ENCODE results near the gene ARL17B. TPM values are rescaled to one million over a fixed set of nuclear protein-coding genes. Genes with fewer than 3 reads are reported as not detected.
"Not testable (repeated sequence)": the region's sequence is repeated elsewhere in the genome, so short reads cannot be mapped to it uniquely, and the experiment has no call there.

ARL17B gene
- total RNA-seq = not detected

DNA sequence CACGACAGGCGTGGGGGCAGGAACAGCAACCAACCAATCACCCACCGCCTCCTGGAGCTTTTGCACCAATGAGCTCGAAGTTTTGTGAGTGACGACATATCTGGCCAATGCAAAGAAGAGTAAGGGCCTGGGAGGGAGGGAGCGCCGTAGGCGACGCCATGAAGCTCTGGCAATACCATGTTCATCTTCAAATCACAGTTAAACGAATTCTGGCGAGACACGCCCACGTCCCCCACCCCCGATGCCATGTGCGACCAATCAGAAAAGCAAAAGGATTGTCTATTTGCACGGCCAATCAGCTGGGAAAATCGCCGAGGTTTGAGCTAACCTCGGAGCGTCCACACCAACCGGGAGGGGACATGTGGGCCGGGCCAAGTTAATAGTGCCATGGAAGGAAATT is at the start of gene ARL17B:
ARL17B (minus strand) TSS at position 12 of the 400 bp plus-strand sequence. CDS start 3,369 bp downstream, outside the sequence.
- H3K4me1 ChIP-seq; H3K9me3 ChIP-seq; H3K36me3 ChIP-seq; H3K27me3 ChIP-seq; H3K4me3 ChIP-seq; H3K27ac ChIP-seq; intact Hi-C loops (cut with DNase I): not testable (repeated sequence)
- DNase-seq (ENCODE audit: low spot score in 2 of 2) = peak; percentile 86 to 98

DNA sequence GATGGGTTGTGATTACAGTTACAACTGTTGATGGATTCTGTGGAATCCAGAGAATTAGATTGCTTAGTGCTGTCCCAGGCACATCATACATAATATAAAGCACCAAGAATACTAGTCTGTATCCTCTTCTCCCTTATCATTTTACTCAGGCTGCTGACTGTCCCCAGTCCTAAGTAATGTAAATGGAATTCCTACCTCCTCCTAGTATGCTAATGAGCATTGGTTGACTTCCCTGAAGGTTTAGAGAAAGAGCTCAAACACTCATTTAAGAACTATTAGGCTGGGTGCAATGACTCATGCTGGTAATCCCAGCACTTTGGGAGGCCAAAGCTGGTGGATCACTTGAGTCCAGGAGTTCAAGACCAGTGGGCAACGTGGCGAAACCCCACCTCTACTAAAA is 48.3 kb upstream of the ARL17B start:
- H3K27me3 ChIP-seq; H3K9me3 ChIP-seq; DNase-seq (ENCODE audit: low spot score in 2 of 2); H3K4me1 ChIP-seq; intact Hi-C loops (cut with DNase I); H3K36me3 ChIP-seq; H3K4me3 ChIP-seq; H3K27ac ChIP-seq: not testable (repeated sequence)

DNA sequence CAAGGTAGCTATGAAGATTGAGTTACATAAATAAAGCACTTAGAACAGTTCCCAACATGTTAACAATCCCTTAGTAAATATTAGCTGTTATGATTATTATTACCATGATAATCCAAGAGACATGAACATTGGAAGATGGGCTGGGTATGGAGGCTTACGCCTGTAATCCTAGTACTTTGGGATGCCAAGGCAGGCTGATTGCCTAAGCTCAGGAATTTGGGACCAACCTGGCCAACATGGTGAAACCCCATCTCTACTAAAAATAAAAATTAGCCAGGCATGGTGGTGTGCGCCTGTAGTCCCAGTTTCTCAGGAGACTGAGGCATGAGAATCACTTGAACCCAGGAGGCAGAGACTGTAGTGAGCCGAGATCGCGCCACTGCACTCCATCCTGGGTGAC is 45.6 kb upstream of the ARL17B start:
- H3K9me3 ChIP-seq; H3K27me3 ChIP-seq; DNase-seq (ENCODE audit: low spot score in 2 of 2); H3K27ac ChIP-seq; intact Hi-C loops (cut with DNase I); H3K4me3 ChIP-seq; H3K4me1 ChIP-seq; H3K36me3 ChIP-seq: not testable (repeated sequence)

DNA sequence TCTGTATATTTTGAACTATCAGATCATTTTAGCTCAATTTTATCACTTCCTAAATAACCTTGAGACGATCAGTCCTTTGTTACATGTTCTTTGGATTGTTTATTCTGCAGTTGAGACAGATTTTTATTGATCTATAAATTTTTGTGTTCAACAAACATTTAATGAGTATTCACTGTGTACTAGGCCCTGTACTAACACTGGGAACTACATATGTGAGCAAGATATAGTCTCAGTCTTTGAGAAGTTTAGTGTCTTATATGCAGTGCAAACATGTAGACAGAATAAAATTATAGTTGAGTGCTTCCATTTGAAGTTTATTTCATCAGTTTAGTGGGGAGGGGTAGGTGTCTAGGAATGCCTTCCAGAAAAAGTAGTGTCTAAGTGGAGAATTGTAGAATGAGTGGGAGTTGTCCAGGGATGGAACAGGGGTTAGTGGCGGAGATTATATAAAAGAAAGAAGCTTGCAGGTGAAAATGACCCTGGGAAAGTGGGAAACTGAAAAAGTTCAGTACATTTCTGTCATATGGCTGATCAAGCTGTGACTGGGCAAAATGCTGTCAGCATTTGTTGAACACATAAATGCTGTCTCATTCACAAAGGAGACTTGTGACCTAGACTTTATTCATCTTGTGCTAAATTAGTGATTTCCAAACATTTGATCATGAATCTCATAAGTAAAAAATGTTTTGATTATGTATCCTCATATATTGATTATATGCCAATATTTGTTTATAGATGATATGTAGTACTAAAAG is 39.6 kb upstream of the ARL17B start:
- DNase-seq (ENCODE audit: low spot score in 2 of 2); intact Hi-C loops (cut with DNase I); H3K27me3 ChIP-seq; H3K27ac ChIP-seq; H3K4me3 ChIP-seq; H3K9me3 ChIP-seq; H3K4me1 ChIP-seq; H3K36me3 ChIP-seq: not testable (repeated sequence)

DNA sequence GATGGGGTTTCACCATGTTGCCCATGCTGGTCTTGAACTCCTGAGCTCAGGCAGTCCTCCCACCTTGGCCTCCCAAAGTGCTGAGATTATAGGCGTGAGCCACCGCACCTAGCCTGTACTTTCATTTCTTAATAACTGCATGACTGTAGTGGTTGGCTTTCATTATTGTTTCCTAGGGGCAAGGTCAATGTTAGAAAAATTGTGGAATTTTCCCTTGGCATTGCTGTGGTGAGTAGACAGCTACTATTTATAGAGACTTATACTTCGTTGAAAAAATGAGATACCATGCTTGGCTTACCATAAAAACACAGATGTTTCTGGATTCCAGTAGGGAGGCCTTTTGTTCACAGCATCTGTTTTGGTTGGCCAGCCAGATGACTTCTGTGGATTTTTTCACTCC is 39.0 kb upstream of the ARL17B start:
- H3K9me3 ChIP-seq; H3K27ac ChIP-seq; intact Hi-C loops (cut with DNase I): not testable (repeated sequence)

DNA sequence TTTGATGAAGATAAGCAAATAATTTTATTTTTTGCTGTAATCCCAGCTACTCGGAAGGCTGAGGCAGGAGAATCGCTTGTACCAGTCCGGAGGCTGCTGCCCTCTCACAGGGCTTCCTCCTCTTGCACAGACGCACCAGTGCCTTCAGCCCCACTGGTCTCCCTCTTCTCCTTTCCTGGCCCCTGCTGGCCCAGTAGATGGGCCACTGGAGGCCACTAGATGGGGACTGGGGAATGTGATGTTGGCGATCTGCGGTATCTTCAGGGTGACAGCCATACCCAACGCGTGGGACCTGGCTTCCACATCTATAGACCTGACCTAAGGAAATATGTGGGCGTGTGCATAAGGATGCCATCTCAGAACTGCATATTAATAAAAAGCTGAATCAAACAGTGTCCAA is 38.4 kb upstream of the ARL17B start:
- DNase-seq (ENCODE audit: low spot score in 2 of 2); intact Hi-C loops (cut with DNase I); H3K4me1 ChIP-seq; H3K36me3 ChIP-seq; H3K4me3 ChIP-seq; H3K9me3 ChIP-seq; H3K27ac ChIP-seq; H3K27me3 ChIP-seq: not testable (repeated sequence)

More for the DNA sequence above, 39.0 kb upstream of the ARL17B start:
- not testable (repeated sequence) for DNase-seq (ENCODE audit: low spot score in 2 of 2); H3K27me3 ChIP-seq; H3K4me1 ChIP-seq; H3K4me3 ChIP-seq; H3K36me3 ChIP-seq

DNA sequence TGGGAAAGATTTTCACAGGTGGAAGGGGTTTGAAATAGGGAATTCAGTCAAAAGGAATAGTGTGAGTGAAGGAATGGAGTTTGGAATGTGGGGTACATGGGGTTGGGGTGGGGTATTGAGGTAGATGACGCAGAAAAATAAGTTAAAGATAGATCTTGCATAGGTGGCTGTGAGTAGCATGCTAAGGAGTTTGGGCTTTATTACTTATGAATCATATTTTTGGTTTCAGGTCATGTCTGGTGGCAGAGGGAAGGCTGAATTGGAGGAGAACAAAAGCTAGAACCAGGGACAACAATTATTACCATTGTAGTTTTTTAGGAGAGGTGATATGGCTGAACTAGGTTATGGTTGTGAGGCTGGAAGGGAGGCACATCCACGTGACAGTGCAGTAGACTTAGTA is 34.7 kb upstream of the ARL17B start:
- DNase-seq (ENCODE audit: low spot score in 2 of 2); intact Hi-C loops (cut with DNase I); H3K36me3 ChIP-seq; H3K27me3 ChIP-seq; H3K4me3 ChIP-seq; H3K4me1 ChIP-seq; H3K9me3 ChIP-seq; H3K27ac ChIP-seq: not testable (repeated sequence)

DNA sequence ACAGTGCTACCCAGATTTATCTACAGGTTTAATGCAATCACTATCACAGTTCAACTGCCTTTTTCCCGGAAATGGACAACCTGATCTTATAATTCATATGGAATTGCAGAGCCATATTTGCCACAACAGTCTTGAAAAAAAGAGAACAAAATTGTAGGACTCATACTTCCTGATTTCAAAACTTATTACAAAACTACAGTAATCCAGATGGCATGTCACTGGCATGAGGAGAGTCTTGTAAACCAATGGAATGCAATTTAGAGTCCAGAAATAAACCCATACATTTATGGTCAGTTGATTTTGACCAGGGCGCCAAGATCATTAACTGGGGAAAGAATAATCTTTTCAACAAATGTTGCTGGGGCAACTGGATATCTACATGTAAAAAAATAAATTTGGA is 32.1 kb upstream of the ARL17B start:
- DNase-seq (ENCODE audit: low spot score in 2 of 2); H3K27ac ChIP-seq; H3K27me3 ChIP-seq; intact Hi-C loops (cut with DNase I); H3K9me3 ChIP-seq; H3K4me3 ChIP-seq; H3K4me1 ChIP-seq; H3K36me3 ChIP-seq: not testable (repeated sequence)

DNA sequence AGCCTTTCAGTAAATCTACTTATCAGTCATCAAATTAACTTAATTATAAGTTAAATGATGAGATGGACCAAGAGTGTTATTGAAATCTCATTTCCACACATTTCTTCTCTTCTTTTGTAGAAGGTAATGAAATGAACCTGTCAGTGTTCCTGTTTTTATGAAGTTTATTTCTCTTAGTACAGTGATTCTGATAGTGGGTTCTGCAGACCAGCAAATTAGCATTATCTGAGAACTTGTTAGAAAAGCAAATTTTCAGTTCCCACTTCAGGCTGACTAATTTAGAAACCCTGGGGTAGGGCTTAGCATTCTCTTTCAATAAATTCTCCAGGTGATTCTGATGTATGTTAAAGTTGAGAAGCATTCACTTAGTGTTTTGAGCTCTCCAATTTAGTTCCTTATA is 23.9 kb upstream of the ARL17B start:
- H3K9me3 ChIP-seq; H3K27me3 ChIP-seq; intact Hi-C loops (cut with DNase I); DNase-seq (ENCODE audit: low spot score in 2 of 2); H3K4me3 ChIP-seq; H3K4me1 ChIP-seq; H3K27ac ChIP-seq; H3K36me3 ChIP-seq: not testable (repeated sequence)

DNA sequence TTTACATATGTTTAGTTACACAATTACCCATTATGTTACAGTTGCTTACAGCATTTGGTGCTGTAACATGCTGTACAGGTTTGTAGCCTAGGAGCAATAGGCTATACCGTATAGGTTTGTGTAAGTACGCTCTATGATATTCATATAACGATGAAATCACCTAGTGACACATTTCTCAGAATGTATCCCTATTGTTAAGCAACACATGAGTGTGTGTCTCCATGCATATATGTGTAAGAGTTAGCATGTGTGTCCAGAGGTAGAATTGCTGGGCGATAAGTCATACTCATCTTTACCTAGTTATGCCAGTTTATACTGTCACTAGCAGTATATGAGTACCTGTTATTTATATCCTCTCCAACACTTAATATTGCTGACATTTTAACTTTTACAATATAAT is 21.6 kb upstream of the ARL17B start:
- intact Hi-C loops (cut with DNase I) = not testable (repeated sequence)

DNA sequence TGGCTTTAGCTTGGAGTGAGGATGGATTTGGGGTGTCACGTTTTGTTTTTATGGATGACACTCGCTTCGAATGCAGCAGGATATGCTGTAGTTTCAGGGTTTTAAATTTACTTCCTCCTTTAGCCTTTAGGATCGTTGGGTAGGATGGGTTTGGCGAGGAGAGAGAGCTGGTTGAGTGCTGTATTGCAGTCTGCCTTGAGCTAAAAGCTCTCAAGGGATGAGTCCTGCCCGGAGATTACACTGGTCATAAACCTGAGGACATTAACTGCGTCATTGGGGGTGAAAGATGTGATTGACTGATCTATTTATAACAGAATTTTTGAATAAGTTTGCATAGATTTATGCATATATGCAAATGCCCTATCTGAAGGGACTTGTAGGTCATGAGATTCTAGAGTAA is 11.9 kb upstream of the ARL17B start:
- H3K36me3 ChIP-seq; DNase-seq (ENCODE audit: low spot score in 2 of 2); H3K4me1 ChIP-seq; intact Hi-C loops (cut with DNase I); H3K27ac ChIP-seq; H3K27me3 ChIP-seq; H3K9me3 ChIP-seq; H3K4me3 ChIP-seq: not testable (repeated sequence)

More for the DNA sequence above, 21.6 kb upstream of the ARL17B start:
- H3K9me3 ChIP-seq; H3K36me3 ChIP-seq; DNase-seq (ENCODE audit: low spot score in 2 of 2); H3K4me3 ChIP-seq; H3K27me3 ChIP-seq; H3K27ac ChIP-seq; H3K4me1 ChIP-seq: not testable (repeated sequence)

DNA sequence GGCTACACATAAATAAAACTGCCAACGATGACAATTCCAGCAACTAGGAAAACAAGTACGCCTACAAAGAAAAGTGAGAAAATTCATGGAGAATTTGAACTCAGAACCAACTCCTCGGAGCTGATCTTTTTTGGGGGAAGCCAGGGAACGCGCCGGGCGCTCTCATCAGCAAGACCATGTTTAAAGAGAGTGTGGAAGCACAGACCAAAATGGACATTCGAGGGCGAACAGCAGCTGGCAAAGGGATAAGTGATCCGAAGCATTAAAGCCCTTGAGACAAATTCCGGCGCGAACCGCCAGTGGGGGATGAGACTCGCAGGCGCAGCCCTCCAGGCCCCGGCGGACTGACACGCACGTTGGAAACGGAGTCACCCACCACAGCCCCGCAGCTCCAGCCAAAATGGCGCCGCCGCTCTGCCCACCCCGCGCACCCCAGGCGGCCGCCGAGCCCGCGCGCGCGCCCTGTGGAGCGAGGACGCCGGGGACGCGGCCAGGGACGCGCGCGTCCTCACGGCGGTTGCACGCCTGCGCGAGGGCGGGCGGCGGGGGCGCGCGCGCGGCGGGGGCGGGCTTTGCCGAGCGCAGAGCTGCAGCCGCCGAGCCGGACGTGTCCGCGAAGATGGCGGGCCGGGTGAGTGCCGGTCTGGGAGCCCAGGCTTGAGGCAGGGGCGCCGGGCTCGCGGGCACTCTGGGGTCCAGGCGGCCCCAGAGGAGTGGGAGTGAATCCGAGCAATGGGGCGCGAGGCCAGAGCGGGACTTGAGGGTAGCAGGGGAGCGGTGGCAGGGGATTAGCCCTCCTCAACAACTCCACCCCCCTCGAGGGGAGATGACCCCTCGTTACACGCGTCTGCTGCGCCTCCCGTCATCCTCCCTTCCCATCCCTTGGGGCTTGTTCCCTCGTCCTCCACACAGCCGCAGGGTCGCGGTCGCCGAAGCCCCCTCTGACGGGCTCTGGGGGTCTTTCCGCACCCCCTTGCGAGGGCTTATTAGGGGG is 11.0 kb upstream of the ARL17B start:
- H3K27ac ChIP-seq; H3K4me1 ChIP-seq; H3K4me3 ChIP-seq; intact Hi-C loops (cut with DNase I); DNase-seq (ENCODE audit: low spot score in 2 of 2); H3K36me3 ChIP-seq; H3K27me3 ChIP-seq; H3K9me3 ChIP-seq: not testable (repeated sequence)

DNA sequence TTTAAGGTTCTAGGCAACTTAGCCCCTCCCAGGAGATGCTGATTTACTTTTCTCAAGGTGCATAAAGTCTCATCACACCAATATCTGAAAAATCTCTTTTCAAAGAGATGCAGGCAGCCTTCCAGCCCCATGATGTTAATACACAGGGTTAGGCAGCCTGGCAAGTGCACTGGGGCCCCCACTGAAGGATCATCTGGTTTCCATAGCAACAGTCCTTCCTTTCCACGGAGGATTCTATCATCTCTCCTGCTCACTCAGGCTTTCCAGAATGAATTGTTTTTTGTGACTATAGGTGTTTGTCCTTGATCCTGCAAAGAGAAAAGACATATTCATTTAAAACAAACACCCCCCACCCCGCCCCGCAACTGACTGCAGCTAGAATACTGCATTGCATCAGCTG is 6.0 kb upstream of the ARL17B start:
- H3K36me3 ChIP-seq; intact Hi-C loops (cut with DNase I); H3K4me1 ChIP-seq; H3K27ac ChIP-seq; H3K9me3 ChIP-seq; DNase-seq (ENCODE audit: low spot score in 2 of 2); H3K27me3 ChIP-seq; H3K4me3 ChIP-seq: not testable (repeated sequence)

DNA sequence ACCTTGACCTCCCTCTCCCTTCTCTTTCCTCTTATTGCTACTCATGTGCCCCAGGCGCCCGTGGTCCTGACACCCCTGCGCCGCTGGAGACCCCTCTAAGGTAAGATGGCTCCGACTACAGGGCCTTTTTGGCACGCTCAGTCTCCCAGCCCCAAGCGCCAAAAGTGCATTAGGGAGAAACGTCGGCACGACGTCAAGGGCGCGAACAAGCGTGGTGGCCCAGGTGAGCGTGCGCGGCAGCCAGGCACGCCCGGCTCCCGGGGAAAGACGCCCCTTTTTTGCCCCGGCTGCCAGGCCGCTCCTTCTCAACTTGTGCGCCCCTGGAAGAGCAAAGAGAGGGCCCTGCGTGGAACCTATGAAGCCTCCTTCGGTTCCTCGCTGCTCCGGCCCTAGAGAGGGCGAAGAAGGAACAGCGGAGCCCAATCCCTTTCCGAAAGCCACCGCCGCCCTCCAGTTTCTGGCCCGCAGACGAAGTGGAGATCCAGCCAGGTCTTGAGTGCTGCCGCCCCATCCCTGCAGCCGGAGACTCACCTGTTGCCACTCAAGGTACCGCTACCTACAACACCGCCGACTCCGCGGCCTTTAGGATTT is 326 bp downstream of the ARL17B start:
- H3K27me3 ChIP-seq; DNase-seq (ENCODE audit: low spot score in 2 of 2); intact Hi-C loops (cut with DNase I); H3K4me1 ChIP-seq; H3K4me3 ChIP-seq; H3K27ac ChIP-seq; H3K36me3 ChIP-seq; H3K9me3 ChIP-seq: not testable (repeated sequence)

Measured in ascending aorta (tissue), 2 donors.